Upper lobe of left lung (tissue), 6 donors: ENCODE measurements around the gene ELK1. TPM values are rescaled to one million over a fixed set of nuclear protein-coding genes. Genes with fewer than 3 reads are reported as not detected.

Experiments
- ATAC-seq, 2 donors: fragments of 200-7000 bp; cut with Tn5 transposase; one replicate each; pipeline ENCODE4 v1.9.1; 2022; ENCODE audit warnings: mild to moderate bottlenecking in 2 of 2, moderate library complexity in 2 of 2; ENCODE audit not compliant: low FRiP score in 2 of 2
- DNase-seq, 2 donors: peaks; one replicate each; pipeline ENCODE4 v3.0.0-alpha.2; 2019 to 2020
- H3K27ac ChIP-seq, 4 donors: fragments of 200-600 bp; sonication (generic); one replicate each; pipeline ENCODE4 v1.5.1; 2016 to 2019
- H3K27me3 ChIP-seq, 4 donors: fragments of 200-600 bp; sonication (generic); one replicate each; pipeline ENCODE4 v1.5.1; 2017 to 2019
- H3K36me3 ChIP-seq, 4 donors: fragments of 200-600 bp; sonication (generic); one replicate each; pipeline ENCODE4 v1.5.1; 2016 to 2019
- H3K4me1 ChIP-seq, 4 donors: fragments of 200-600 bp; sonication (generic); one replicate each; pipeline ENCODE4 v1.5.1; 2018 to 2019
- H3K4me3 ChIP-seq, 4 donors: fragments of 200-600 bp; sonication (generic); one replicate each; pipeline ENCODE4 v1.5.1; 2017 to 2019; ENCODE audit warnings: mild to moderate bottlenecking in 2 of 4, moderate library complexity in 1 of 4
- H3K9me3 ChIP-seq, 4 donors: fragments of 200-600 bp; sonication (generic); one replicate each; pipeline ENCODE4 v1.5.1; 2018 to 2019
- EP300 ChIP-seq, 4 donors: sonication (generic); formaldehyde crosslinking; IDR thresholded peaks; one replicate each; pipeline ENCODE4 v1.5.1; 2017; ENCODE audit warnings: antibody characterized with exemption in 4 of 4, control low read depth in 2 of 4
- POLR2A ChIP-seq, 4 donors: fragments of 450-650 bp; IDR thresholded peaks; one replicate each; pipeline ENCODE4 v1.5.1; 2016 to 2017; ENCODE audit warnings: antibody characterized with exemption in 4 of 4, mild to moderate bottlenecking in 2 of 4
- POLR2AphosphoS5 ChIP-seq, 2 donors: sonication (generic); formaldehyde crosslinking; IDR thresholded peaks; one replicate each; pipeline ENCODE4 v1.5.1; 2017; ENCODE audit warnings: antibody characterized with exemption in 2 of 2
- WGBS, 2 donors: methylation state at CpG; one replicate each; pipeline ENCODE4 v1.1.5; 2017 to 2018; 5-methylcytosine and 5-hydroxymethylcytosine counted together
- total RNA-seq, 6 donors: library from RNA; depleted of rRNA in 4 of 6; stranded (reverse); fragments of >200 nt in 4 of 6; gene quantifications; one replicate each; pipeline versions ENCODE4 v1.1.0 to v1.2.1, GENCODE V29; 2016 to 2021
- TF ChIP-seq, protein P1 (sequence below), 6 experiments: fragments of 450-650 bp in 4 of 6; fragments of 200-600 bp in 2 of 6; sonication (generic) in 2 of 6; IDR thresholded peaks; one replicate each; pipeline ENCODE4 v1.5.1; 2016 to 2019; ENCODE audit warnings: antibody characterized with exemption in 6 of 6
- donor health status: DM: no; HTN: no; CAD: no; lungs with moderate emphysema.
- donor health status: DM: no; HTN: yes; CAD: no; lungs with severe emphysema.

ELK1 gene
- total RNA-seq, 6 donors from 2014 or later, result 11.5 to 30.4 (median 21.5) TPM

DNA sequence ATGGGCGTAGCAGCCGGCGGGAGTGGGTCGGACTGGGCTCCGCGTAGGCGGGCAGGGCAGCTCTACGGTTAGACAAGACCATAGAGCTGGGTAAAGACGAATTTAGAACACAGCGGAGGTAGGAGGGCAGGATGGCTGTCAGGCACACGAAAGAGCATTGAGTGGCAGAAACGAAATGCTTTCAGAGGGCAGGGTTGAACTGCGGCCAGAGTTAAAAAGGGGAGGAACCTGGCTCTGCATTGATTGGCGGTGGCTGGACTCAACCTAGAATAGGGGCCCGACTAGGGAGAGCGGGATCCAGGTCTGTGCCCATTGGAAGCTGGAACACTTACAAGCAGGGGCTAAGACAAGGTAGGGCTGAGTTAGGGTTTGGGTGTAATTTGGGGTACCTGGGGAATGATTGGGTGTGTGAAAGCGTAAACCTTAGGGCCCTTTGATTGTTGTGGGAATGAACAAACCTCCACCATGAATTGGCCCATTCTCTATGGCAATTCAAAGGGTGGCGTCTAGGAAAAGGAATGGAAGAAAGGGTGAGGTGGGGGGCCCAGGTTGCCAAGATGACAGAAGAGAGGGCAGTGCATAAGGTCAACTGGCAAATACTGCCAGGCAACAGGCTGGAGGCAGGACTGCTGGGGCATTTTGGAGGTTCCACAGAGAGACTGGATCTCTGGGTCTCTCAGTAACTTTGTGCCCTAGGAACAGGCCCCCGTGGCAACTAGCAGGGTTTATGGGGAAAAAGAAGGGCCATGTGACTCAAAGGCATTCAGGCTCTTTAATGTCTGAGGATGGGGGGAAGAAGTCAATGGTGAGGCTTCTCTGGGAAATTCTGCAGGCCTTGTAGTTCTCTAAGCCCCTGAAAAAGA lies 911 bp upstream of the ELK1 start:
- Histone ChIP-seq H3K4me3 (peak overlapping the region; percentile 18 to 81 (median 72)), H3K4me1 (peaks cover 0 to 24% (median 8%) of the 10 kb centered on the region in 4 donors), H3K27me3 (no peaks in the 10 kb centered on the region), H3K36me3 (peaks cover 0 to 18% (median 2%) of the 10 kb centered on the region in 4 donors), H3K27ac (peak overlapping the region; percentile 81 to 89 (median 88)), H3K9me3 (peaks cover 0 to 4% (median 0%) of the 10 kb centered on the region in 4 donors)
- WGBS, 2 donors, result 32 to 36% methylated on average over 9 to 19 of the region's 19 CpGs
- peak in 1 of 2 donors; percentile 20 for TF ChIP-seq POLR2AphosphoS5 (IDR thresholded peaks at IDR 0.05)
- no peak for TF ChIP-seq POLR2A (IDR thresholded peaks at IDR 0.05)
- no peak for DNase-seq
- peak in 1 of 2 donors; percentile 3 for ATAC-seq

DNA sequence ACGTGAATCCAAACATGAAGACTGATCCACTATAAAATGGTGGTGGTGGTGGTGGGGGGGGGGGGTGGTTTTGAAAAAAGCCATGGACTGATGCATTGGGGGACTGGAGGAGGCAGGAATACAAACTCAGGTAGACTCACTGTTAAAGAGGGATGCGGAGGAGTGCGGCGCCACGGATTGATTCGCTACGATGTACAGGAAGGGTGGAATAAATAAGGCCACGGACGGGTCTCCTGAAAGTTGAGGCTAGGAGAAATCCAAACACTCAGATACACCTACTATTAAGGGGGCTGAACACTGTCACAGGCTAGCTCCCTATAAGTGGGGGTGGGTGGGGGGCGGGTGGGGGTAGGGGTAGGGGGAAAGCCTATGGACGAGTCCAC lies 591 bp downstream of the ELK1 start:
- Histone ChIP-seq H3K36me3 (peaks cover 0 to 4% (median 0%) of the 10 kb centered on the region in 4 donors), H3K27ac (peak overlapping the region; percentile 81 to 89 (median 88)), H3K27me3 (no peaks in the 10 kb centered on the region), H3K4me3 (peak overlapping the region; percentile 57 to 81 (median 72)), H3K9me3 (peaks cover 0 to 4% (median 0%) of the 10 kb centered on the region in 4 donors), H3K4me1 (peaks cover 0 to 24% (median 8%) of the 10 kb centered on the region in 4 donors)
- WGBS, 2 donors, result 1 to 50% methylated on average over 8 to 9 of the region's 11 CpGs
- no peak for DNase-seq
- TF ChIP-seq EP300 (IDR thresholded peaks at IDR 0.05), result no peak
- TF ChIP-seq POLR2A (IDR thresholded peaks at IDR 0.05), result no peak
- TF ChIP-seq POLR2AphosphoS5 (IDR thresholded peaks at IDR 0.05), result no peak
- TF ChIP-seq, protein P1, sequence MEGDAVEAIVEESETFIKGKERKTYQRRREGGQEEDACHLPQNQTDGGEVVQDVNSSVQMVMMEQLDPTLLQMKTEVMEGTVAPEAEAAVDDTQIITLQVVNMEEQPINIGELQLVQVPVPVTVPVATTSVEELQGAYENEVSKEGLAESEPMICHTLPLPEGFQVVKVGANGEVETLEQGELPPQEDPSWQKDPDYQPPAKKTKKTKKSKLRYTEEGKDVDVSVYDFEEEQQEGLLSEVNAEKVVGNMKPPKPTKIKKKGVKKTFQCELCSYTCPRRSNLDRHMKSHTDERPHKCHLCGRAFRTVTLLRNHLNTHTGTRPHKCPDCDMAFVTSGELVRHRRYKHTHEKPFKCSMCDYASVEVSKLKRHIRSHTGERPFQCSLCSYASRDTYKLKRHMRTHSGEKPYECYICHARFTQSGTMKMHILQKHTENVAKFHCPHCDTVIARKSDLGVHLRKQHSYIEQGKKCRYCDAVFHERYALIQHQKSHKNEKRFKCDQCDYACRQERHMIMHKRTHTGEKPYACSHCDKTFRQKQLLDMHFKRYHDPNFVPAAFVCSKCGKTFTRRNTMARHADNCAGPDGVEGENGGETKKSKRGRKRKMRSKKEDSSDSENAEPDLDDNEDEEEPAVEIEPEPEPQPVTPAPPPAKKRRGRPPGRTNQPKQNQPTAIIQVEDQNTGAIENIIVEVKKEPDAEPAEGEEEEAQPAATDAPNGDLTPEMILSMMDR (IDR thresholded peaks at IDR 0.05), result no peak
- ATAC-seq, result no peak

DNA sequence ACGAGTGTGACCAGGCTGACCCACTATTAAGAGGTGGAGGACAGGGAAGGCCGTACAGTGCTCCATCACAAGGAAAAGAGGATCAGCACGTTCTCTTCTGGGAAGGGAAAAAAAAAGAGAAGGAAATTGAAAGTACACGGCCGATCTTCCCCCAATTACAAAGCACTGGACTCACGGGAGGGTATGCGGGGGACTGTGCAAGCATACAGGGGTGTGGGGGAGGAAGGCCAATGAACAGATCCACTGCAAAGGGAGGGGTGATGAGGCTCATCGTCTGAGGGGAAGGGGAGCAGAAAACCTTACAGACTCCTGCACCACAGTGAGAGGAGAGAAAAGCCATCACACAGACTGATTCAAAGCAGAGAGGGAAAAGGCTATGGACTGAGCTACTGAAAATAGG lies 1.1 kb downstream of the ELK1 start:
- Histone ChIP-seq H3K4me1 (peaks cover 3 to 24% (median 8%) of the 10 kb centered on the region in 4 donors), H3K4me3 (peak overlapping the region in 3 of 4 donors; percentile 71 to 81 (median 73))
- TF ChIP-seq POLR2A (IDR thresholded peaks at IDR 0.05), result no peak
- TF ChIP-seq, protein P1 (IDR thresholded peaks at IDR 0.05), result no peak

DNA sequence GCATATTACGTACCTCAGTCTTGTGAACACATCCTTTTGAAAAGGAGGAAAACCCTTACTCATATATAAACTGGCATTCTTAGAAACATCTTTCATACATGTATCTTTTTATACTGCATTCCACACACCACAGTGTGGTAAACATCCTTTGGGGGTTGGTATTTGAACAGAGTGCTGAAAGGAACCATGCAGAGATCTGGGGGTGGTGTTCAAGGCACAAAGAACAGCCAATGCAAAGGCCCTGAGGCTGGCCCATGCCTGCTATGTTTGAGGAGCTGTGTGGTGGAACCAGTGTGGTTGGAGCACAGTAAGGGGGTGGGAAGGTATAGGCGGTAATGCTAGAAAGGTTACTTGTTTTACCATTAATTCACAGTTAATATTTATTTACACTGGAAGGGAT lies 2.0 kb downstream of the ELK1 start:
- Histone ChIP-seq H3K4me1 (peaks cover 3 to 24% (median 10%) of the 10 kb centered on the region in 4 donors), H3K27me3 (no peaks in the 10 kb centered on the region), H3K36me3 (no peaks in the 10 kb centered on the region), H3K9me3 (peaks cover 0 to 4% (median 0%) of the 10 kb centered on the region in 4 donors), H3K27ac (no peak overlapping the region), H3K4me3 (no peak overlapping the region)
- WGBS, 2 donors, result 87 to 92% methylated on average over 2 of the region's 2 CpGs
- DNase-seq, result no peak
- TF ChIP-seq EP300 (IDR thresholded peaks at IDR 0.05), result no peak
- TF ChIP-seq, protein P1 (IDR thresholded peaks at IDR 0.05), result no peak
- TF ChIP-seq POLR2A (IDR thresholded peaks at IDR 0.05), result no peak
- no peak for TF ChIP-seq POLR2AphosphoS5 (IDR thresholded peaks at IDR 0.05)
- ATAC-seq, result no peak

More for the DNA sequence above, 1.1 kb downstream of the ELK1 start:
- peaks cover 0 to 4% (median 0%) of the 10 kb centered on the region in 4 donors for H3K9me3 ChIP-seq
- peaks cover 0 to 2% (median 0%) of the 10 kb centered on the region in 4 donors for H3K36me3 ChIP-seq
- no peaks in the 10 kb centered on the region for H3K27me3 ChIP-seq
- H3K27ac ChIP-seq, result no peak overlapping the region
- DNase-seq, result no peak
- WGBS, 2 donors, result 26 to 55% methylated on average over 8 of the region's 8 CpGs
- ATAC-seq, result no peak

DNA sequence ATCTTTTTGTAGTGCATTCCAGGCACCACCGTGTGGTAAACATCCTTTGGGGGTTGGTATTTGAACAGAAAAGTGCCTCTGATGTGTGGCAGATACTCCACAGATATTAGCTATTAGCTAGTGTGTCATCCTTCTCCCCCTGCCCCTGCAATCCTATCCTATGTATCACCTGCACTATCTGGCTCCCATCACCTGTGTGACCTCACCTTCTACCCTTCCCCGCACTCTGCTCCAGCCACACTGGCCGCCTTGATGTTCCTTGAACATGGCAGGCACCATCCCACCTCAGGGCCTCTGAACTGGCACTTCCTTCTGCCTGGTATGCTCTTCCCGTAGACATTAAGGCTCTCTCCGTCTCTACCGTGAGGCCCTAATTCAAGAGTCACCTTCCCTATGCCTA lies 3.7 kb downstream of the ELK1 start:
- H3K9me3 ChIP-seq, result peaks cover 0 to 4% (median 0%) of the 10 kb centered on the region in 4 donors
- H3K27me3 ChIP-seq, result no peaks in the 10 kb centered on the region
- TF ChIP-seq EP300 (IDR thresholded peaks at IDR 0.05) (no peak), POLR2A (IDR thresholded peaks at IDR 0.05) (no peak), POLR2AphosphoS5 (IDR thresholded peaks at IDR 0.05) (no peak)
- TF ChIP-seq, protein P1 (IDR thresholded peaks at IDR 0.05), result no peak
- H3K4me1 ChIP-seq, result peaks cover 3 to 24% (median 10%) of the 10 kb centered on the region in 4 donors
- no peak overlapping the region for H3K4me3 ChIP-seq
- no peak for ATAC-seq
- no peaks in the 10 kb centered on the region for H3K36me3 ChIP-seq
- 81 to 83% methylated on average over 6 of the region's 6 CpGs for WGBS, 2 donors
- H3K27ac ChIP-seq, result no peak overlapping the region
- DNase-seq, result no peak
